ENCODE results near the gene ARHGAP24.
"Not testable (repeated sequence)": the region's sequence is repeated elsewhere in the genome, so short reads cannot be mapped to it uniquely, and the experiment has no call there.

ARHGAP24 gene

DNA sequence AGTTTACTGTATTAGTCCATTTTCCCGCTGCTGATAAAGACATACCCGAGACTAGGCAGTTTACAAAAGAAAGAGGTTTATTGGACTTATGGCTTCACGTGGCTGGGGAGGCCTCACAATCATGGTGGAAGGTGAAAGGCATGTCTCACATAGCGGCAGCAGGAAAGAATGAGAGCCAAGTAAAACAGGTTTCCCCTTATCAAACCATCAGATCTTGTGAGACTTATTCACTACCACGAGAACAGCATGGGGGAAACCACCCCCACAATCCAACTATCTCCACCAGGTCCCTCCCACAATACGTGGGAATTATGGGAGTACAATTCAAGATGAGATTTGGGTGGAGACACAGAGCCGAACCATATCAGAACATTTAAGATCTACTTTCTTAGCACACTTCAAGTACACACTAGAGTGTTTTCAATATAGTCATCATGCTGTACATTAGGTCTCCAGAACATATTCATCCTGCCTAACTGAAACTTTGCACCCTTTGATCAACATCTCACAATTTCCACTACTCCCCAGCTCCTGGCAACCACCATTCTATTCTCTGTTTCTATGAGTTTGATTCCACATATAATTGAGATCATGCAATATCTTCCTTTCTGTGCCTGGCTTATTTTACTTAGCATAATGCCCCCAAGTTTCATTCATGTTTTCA is 341.0 kb downstream of the ARHGAP24 start:
- no peak for DNase-seq (ENCODE audit: low read depth in 2 of 2)

DNA sequence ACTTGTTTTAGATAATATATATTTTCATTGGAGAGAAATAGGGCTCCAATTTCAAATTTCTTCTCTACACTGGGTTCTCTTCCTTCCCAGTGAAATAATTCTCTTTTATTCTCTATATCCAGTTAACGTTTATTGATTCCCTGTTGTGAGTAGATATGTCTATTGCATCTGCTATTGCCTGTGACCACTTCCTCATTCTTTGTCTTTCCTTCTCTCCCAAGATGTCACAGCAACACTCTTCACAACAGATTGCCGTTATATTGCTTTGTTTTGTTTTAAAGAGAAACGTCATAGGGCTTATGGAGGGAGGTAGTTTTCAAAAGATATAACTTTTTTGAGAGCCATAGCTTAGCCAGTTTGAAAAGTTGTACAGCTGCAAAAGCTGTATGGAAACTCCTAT is 343.8 kb downstream of the ARHGAP24 start:
- DNase-seq (ENCODE audit: low read depth in 2 of 2), result no peak

DNA sequence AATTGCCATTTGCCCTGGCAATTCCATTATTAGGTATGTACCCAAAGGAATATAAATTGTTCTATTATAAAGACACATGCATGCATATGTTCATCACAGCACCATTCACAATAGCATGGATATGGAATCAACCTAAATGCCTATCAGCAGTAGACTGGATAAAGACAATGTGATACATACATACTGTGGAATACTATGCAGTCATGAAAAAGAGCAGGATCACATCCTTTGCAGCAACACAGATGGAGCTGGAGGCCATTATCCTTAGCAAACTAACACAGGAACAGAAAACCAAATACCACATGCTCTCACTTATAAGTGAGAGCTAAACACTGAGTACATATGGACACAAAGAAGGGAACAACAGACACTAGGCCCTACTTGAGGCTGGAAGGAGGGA is 345.2 kb downstream of the ARHGAP24 start:
- not testable (repeated sequence) for DNase-seq (ENCODE audit: low read depth in 2 of 2)

DNA sequence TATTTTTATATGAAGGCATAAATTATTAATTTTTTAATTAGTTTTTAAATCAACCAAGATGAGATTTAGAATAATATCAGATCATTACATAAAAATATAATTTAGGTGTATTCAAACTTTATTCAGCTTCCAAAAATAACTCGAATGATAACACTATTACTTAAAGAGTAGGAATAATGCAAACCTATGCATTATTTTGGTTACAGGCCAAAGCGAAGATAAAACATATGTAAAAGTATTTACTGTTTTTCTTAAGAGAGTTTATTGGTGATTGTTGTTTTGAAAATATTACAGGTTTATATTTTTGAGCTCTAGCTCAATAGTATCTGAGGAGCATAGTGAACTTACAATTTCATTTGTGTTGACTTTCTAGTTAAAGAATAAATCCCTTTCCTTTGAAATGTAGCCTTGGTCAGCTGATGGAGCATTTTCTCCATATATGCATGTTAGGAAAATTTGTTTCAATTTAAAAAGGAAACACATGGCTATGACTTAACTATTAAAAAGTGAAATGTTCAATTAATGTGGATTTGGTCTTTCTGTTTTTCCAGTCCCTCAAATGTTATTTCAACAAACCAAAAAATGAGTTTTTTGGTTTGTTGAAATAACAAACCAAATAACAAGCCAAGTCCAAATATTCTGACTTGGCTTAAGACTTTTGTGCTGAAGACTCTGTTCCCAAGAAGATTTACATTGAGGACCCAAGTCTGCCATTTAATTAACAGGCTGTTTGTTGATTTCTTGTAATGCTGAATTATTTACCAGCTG is 346.9 kb downstream of the ARHGAP24 start:
- DNase-seq (ENCODE audit: low read depth in 2 of 2), result no peak

GRCh38 chr4:85823295-85823694 is 348.3 kb downstream of the ARHGAP24 start:
- DNase-seq (ENCODE audit: low read depth in 2 of 2), result no peak

GRCh38 chr4:85824166-85824945 is 349.4 kb downstream of the ARHGAP24 start:
- DNase-seq (ENCODE audit: low read depth in 2 of 2), result no peak

DNA sequence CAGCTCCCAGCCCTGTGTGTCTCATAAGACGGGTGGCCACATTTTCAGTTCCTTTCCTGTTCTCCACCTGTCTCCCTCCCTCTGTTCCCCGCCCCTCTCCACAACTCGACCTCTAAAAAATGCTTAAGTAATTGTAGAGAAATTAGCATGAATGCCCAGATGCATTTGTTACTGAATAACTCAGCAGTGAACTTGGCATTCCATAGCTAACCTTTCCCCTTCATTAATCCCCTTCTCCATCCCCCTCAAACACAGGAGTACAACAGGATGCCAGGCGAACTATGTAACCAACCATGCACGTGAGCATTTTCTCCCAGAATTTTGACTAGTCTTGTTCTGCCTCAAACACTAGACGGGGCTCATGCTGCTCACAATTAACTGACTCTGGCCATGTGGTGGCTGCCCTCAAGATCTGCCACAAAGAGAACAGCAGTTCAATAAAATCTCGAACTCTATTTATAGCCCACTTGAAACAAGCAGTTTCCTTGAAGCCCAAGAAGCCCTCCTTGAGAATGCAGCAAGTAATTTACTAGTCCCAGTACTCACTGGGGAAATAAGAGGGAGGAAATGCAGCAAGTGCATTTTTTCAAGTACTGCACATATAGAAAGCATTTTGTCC is 351.2 kb downstream of the ARHGAP24 start:
- DNase-seq (ENCODE audit: low read depth in 2 of 2), result no peak

GRCh38 chr4:85828027-85828890 is 353.3 kb downstream of the ARHGAP24 start:
- no peak for DNase-seq (ENCODE audit: low read depth in 2 of 2)

GRCh38 chr4:85829276-85830051 is 354.5 kb downstream of the ARHGAP24 start:
- no peak for DNase-seq (ENCODE audit: low read depth in 2 of 2)

DNA sequence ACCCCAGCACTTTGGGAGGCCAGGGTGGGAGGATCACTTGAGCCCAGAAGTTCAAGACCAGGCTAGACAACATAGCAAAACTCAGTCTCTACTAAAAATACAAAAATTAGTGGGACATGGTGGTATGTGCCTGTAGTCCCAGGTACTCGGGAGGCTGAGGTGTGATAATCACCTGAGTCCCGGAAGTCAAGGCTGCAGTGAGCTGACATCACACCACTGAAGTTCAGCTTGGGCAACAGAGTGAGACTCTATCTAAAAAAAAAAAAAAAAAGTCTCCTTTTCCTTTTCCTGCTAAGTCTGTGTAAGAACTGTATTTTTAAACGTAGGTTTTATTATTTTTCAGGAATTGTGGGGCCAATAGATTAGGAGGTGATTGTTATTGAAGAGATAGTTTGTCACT is 356.7 kb downstream of the ARHGAP24 start:
- no peak for DNase-seq (ENCODE audit: low read depth in 2 of 2)

- no peak for DNase-seq (ENCODE audit: low read depth in 2 of 2)
Measured at GRCh38 chr4:85833302-85833701, 358.4 kb downstream of the ARHGAP24 start.

DNA sequence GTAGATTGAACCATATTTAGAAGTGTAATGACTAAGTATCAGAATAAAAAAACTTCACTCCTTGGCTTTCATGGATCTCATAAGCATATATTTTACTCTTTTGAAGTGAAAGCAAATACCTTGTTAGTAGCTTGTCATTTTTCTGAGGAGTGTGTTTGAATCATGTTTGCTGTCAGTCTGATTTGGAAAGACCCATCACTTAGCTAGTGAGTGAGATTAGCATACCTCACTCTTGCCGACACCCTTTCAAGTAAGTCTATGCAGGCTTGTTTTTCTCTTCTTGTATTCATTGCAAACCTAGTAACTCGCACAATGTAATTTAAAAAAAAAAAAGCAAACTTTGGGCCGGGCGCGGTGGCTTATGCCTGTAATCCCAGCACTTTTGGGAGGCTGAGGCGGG is 360.0 kb downstream of the ARHGAP24 start:
- DNase-seq (ENCODE audit: low read depth in 2 of 2), result no peak

DNA sequence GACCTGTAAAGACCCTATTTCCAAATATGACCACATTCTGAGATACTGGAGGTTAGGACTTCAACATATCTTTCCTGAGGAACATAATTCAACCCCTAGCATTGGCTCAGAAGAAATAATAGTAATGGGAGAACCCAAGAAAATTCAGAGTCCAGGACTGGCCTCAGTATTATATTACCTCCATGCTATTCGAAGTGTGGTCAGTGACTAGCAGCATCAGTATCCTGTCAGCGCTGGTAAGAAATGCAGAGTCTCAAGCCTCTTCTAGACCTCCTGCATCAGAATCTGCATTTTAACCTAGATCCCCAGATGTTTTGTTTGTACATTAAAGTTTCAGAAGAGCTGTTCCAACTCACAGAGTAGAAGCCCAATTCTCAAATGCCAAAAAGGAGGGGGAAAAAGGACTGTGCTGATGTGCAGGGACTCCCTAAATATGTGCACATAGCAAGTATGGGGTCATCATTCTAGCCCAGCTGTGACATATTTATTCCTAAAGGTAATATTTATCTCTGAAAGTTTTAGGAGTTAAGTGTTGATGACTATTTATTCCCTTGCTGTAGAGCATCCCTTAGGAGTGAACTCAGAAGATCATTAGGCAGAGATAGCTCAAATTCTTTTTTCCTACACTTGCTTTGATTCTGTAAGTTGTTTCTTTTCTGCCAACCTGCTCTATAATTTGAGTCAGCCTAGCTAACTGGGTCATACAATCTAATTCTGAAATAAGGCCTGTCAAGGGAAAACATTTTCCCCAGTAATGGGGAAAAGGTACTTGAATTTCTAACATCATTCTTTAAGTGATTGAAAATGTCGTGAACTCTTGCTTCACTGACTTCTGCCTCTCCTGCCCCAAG is 361.9 kb downstream of the ARHGAP24 start:
- DNase-seq (ENCODE audit: low read depth in 2 of 2), result no peak

- DNase-seq (ENCODE audit: low read depth in 2 of 2), result no peak
Measured at GRCh38 chr4:85837439-85837733, 362.4 kb downstream of the ARHGAP24 start.

DNA sequence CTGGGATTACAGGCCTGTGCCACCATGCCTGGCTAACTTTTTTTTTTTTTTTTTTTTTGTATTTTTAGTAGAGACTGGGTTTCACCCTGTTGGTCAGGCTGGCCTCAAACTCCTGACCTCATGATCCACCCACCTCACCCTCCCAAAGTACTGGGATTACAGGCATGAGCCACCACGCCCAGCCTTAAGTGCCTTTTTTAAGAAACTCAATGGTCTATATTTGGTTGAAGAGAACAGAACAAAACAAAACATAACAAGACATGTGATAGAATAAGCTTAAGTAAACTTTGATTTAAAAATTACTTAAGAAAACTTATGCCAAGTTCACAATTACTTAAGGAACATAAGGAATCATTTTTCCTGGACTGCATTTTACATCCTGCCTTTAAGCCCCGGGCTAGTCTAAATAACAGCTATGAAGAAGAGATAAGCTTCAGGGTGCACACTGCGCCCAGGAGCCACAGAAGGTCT is 365.1 kb downstream of the ARHGAP24 start:
- DNase-seq (ENCODE audit: low read depth in 2 of 2), result not testable (repeated sequence)

DNA sequence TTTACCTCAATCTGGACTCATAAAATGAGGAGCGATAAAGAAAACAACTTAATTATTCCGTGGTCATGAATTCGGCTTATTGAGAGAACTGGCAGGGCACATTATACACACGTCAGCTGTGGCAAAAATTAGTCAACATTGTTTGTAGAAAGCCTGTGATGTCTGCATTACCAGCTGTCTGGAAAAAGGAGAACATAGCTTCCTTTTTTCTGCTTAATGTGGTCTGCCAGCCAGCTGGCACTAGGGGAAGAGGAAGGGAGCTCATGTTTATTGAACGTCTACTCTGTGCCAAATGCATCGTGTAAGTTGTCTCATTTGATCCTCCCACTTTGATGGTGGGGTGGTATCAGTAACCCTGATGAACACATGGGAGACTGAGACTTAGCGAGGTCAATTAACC is 367.6 kb downstream of the ARHGAP24 start:
- DNase-seq (ENCODE audit: low read depth in 2 of 2), result no peak

DNA sequence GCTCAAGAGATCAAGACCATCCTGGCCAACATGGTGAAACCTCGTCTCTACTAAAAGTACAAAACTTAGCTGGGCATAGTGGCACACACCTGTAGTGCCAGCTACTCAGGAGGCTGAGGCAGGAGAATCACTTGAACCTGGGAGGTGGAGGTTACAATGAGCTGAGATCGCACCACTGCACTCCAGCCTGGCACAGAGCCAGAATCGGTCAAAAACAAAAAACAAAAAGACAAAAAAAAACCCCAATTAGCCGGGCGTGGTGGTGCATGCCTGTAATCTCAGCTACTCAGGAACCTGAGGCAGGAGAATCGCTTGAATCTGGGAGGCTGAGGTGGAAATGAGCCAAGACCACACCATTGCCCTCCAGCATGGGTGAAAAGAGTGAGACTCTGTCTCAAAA is 378.8 kb downstream of the ARHGAP24 start:
- not testable (repeated sequence) for DNase-seq (ENCODE audit: low read depth in 2 of 2)

DNA sequence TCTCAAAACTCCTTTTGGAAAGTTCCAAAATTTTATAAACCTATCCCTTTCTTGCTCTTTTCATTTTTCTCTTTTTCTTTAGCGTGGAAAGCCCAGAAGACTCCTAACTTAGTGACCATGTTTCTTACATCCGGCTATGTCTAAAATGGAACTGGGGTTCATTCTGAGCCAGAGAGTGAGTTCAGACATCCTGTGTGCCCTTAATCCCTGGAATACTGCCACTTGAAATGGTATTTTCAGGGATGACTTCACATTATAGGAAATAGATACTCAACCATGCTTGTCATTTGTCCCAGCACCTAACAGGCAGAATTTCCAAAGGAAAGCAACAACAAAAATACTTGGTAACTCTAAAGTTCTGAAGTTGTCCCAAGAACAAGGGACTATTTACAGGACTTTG is 379.6 kb downstream of the ARHGAP24 start:
- no peak for DNase-seq (ENCODE audit: low read depth in 2 of 2)

DNA sequence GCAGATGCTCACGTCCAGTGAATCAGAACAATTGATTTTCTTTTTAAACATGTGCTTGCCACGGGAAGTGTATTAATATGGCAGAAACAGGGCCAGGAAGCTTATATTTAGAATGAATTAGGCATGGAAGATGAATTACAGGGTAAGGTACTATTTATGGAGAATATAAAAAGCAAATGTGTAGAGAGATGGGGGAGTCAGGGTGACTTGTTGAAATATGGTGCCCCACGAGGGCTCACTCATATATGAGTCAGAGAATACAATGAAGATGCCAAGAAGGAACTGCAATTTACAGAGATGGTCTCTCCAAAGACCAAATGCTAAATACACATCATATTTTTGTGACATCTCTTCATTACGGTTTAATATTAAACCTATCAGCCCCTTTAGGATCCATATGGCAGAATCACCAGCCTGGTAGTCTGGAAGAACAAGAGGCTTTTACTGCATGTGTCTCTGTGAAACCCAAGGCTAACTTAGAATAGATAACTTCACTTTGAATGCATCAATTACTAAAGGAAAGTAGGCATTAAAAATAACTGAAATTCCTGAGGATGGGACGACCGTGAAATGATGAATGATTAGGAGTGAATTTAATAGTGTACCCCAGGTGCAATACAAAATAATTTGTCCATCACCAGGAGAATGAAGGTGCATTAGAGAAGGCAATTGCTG is 385.3 kb downstream of the ARHGAP24 start:
- DNase-seq (ENCODE audit: low read depth in 2 of 2), result no peak

Measured in stimulated activated CD4-positive, alpha-beta T cell treated with anti-CD3 and anti-CD28 coated beads, Interleukin-1b, Interleukin-23, amount 100 ng/mL, for 1 hour (primary cell).